NCI-H2196 (cell line): ENCODE results near the gene SKIC8.

Experiments
- DNase-seq: peaks from one replicate; lab custom pipeline; 2025; ENCODE audit not compliant: unreplicated experiment; lab: John Stamatoyannopoulos, UW

SKIC8 gene

DNA sequence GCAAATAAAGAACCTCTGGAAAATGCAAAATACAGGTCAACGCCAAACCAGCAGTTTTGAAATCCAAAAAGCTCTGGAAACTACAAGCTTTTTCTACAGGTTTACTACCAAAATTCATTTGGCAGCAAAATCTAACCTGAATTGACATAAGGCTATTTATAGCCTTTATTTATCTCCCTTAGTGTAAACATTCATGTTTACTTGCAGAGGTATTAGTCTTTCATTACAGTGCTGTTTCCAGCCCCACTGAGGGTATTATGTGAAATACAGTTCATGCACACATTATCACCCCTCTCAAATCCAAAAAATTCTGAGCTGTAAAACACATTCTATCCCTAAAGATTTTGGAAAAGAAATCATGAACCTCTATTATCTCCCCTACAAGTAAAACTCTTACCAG lies 7.2 kb downstream of the SKIC8 start:
- no peak for DNase-seq

DNA sequence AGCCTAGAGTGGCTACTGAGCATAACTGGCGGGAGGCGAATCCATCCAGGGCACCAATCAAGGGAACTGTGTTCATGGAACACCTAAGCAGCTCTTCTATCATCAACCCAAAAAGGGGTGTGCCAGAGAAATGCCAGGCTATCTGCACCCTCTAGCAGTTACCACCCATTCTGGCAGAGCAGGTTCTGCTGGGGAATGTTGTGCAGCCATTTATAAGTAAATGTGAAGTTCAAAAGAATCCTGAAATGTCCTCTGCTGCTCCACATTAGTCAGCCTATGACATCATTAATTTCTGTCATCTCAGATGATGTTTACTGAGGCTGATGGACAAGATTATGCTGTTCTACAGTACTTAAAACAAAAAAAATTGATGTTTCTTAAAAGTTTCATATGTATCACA lies 7.7 kb downstream of the SKIC8 start:
- DNase-seq: no peak

DNA sequence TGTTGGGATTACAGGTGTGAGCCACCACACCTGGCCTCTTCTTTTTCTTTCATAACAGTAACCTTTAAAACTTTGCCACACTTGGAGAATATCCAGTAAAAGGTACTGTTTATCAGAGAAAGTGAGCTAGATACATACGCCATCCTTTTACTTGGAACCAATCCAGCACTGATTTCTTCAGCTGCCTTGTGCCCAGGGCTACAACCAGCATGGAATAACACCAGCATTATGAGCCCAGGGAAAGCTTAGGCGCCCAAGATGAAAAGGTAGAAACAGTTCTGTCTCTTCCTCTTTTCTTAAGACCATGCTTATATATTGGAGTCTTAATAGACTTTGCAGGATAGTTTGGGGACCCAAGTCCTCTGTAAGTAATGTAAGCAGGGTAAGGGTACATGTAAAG lies 8.4 kb downstream of the SKIC8 start:
- no peak for DNase-seq

DNA sequence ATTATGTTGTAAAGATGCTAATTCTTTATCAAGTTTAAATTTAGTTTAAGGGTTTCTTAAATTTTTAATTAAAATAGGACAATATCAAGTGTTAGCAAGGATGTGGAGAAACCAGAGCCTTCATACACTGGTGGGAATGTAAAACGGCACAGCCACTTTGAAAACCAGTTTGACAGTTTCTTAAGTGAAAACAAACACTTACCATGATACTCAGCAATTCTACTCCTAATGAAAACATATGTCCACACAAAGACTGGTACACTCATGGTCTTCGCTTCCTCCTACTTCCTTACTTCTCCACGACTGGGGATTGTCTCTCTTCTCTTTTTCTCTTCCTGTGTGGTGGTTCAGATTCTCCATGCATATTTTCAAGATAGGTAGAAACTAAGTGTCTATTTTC lies 9.2 kb downstream of the SKIC8 start:
- no peak for DNase-seq

- no peak for DNase-seq
These were observed 14.7 kb downstream of the SKIC8 start for GRCh38 chr15:78284758-78285157.

DNA sequence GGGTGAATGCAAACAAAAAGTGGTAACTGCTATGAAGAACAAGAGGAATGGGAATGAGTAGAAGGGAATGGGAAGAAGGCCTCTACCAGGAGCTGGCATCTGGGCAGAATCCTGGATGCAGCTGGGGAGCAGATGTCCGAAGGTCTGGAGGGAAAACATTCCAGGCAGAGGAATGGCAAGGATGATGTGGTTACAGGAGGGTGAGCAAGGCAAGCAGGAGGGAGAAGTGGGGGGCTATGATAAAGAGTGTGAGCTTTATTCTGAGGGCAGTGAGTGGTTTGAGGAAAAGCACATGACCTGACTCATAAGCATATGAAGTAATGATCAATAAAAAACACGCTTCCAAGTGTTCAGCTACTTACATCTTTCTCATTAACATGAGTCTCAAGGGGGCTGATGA lies 17.1 kb downstream of the SKIC8 start:
- DNase-seq: no peak

DNA sequence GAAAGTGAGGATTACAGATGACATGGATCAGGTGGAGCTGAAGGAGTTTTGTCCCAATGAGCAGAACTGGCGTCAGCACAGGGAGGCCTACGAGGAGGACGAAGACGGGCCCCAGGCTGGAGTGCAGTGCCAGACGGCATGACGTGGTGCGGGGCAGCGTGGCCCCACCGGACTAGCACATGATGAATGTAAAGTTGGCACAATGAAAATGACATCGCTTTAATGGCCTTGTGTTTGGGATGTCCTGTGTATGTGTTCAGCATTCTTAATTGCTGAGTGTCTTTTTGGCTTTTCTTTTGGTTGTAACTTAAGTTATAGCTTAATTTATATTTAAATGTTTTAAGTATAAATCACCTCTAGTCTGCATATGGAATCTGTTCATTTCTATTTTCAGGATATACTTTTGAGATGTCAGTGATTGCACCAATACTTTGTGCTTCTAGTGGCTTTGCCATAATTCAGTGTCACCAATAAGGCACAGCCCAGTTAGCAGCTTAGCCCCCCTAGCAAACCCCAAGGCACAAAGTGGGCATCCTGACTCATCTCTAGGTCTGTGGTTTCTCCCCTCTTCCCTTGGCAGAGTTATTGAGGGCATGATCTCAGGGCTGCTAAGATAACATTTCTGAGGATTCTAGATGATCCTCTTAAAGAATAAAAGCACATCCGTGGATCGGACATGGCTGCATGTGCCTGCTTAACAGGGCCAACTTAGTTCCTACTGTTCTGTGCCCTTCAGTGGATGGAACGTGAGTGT lies 18.9 kb downstream of the SKIC8 start:
- DNase-seq: no peak

GRCh38 chr15:78276064-78276943 lies 23.1 kb downstream of the SKIC8 start:
- DNase-seq: no peak

- DNase-seq: no peak
These were observed 24.4 kb downstream of the SKIC8 start for GRCh38 chr15:78274994-78275393.

DNA sequence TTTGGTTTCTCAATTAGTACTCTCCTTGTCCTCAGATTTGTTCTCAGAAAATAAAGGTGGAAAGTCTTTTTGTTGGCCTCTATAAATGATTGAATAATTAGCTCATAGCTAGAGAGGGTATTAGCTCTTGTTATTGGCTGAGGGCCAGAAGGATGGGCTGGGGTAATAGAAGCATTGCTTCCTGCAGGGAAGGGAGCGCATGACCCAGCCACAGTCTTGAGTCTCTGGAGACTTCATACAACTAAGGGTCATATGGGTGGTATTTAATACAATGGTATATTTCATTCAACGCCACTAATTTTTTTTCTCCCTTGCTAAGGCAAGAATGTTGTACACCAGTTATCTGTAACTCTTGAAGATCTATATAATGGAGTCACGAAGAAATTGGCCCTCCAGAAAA lies 26.6 kb downstream of the SKIC8 start:
- no peak for DNase-seq

DNA sequence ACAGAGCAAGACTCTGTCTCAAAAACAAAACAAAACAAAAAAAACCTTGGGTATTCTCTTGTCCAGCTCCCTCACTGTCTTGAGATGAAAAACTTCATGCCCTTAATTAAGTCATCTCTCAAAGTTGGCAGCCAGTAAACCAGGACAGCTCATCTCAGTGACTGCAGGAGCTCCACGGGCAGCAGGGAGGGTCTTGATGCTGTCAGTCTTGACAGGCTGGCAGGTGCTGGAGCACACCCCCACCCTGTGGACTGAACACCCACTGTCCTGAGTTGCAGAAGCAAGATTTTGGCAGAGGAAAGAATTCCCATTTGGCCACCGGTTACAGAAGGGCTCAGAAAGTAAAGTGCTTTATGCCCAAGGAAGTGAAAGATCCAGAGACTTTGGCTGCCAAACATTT lies 27.1 kb downstream of the SKIC8 start:
- DNase-seq: no peak

DNA sequence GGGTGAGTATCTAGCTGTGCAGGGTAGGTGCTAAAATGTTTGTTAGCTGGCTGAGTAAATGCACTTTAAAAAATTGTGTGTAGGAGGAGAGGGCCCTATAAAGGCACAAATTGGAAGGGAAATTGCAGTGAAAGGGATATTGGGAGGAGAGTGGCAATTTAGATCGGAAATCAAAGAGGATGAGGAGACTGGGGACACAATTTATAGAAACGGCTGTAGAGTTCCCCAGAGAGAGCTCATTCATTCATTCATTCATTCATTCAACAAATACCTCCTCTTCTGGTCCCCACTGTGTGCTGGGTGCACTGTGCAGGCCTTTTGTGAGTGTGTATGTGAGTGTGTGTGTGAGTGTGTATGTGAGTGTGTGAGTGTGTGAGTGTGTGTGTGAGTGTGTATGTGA lies 32.6 kb downstream of the SKIC8 start:
- DNase-seq: no peak

DNA sequence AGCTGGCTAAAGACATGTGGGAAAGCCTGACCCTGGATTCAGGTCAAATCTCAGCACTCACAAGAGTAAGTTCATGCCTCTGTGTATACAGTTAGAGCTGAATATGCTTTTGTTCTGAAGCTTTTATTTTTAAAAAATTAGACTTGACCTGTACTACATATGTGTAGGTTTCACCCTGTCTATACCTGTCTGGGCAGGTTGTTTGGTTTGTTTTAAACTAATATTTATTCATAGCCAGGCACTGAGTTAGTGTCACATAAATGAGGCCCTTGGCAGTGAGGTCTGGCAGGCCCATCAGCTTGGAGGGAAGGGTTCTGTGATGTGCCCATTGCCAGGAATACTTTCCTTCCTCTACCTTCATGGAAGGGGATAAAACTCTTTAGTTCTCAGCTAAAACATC lies 33.2 kb downstream of the SKIC8 start:
- DNase-seq: no peak

GRCh38 chr15:78265752-78266224 lies 33.6 kb downstream of the SKIC8 start:
- DNase-seq: no peak

DNA sequence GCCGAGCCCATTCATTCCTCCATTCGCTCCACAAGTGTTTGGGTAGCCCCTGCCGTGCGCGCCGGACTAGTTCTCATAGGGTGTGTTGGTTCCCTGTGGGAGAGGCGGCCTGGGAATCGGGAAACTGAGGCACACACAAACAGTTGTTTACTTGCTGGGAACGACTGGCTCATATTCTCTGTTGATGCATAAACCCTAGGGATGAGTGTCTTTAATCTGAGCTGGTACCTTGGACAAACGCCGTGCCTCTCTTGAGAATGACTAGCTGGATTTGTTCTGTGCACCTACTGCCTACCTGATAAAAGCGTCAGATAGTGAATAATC lies 34.3 kb downstream of the SKIC8 start:
- DNase-seq: no peak

GRCh38 chr15:78264304-78265136 lies 34.9 kb downstream of the SKIC8 start, which contains the start of gene DNAJA4:
Gene DNAJA4 (plus strand): TSS chr15:78264562. CDS start chr15:78264764, 202 bp downstream.
- no peak for DNase-seq

- no peak for DNase-seq
These were observed 35.5 kb downstream of the SKIC8 start for GRCh38 chr15:78263907-78264303.

GRCh38 chr15:78263351-78263781 lies 36.0 kb downstream of the SKIC8 start:
- no peak for DNase-seq

- no peak for DNase-seq
These were observed 38.3 kb downstream of the SKIC8 start for GRCh38 chr15:78261062-78261461.

DNA sequence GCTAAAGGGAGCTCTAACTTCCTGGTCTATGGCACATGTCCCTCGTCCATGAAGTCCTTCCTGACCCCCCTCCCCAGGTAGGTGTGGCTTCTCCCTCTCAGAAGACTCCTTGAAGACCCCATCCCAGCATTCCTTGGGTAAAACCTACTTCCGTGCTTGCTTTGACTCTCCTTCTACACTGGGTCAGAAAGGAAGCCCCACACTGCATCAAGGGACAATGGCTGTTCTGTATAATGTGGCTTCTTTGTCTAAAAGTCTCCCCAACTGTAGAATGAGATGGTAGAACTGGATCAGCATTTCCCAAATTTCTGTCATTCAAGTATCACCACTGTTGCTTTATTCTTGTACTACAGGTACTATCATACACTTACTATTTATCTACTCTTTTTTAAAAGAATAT lies 38.9 kb downstream of the SKIC8 start:
- DNase-seq: no peak

DNA sequence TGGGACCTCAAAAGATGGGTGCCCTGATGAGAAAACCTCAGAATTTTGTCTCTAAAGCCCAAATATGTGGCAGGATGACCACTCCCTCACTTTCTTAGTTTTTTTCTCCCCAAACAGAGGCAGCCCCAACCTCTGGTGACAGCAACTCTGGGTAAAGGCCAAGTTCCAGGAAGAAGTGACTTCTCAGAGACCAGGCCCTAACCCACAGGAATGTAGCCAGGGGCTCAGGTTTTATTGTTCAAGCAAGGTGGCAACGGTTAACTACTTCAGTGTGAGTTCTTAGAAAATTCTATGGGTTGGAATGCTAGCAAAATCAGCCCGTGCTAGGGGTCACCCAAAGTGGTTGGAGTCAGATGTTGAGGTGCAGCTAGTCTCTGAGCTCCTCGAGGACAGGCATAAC lies 40.2 kb downstream of the SKIC8 start:
- no peak for DNase-seq
